Prostate gland (tissue), 2 donors: ENCODE data around the gene ICAM3.

Experiments used
- POLR2A ChIP-seq: fragments of 450-650 bp; IDR thresholded peaks from one replicate; pipeline ENCODE4 v1.6.1; 2016; ENCODE audit warnings: antibody characterized with exemption, mild to moderate bottlenecking
- POLR2AphosphoS5 ChIP-seq: sonication (generic); formaldehyde crosslinking; IDR thresholded peaks from one replicate; pipeline ENCODE4 v1.6.1; 2017; ENCODE audit warnings: antibody characterized with exemption
- TF ChIP-seq, protein P1 (sequence below), 4 experiments: fragments of 200-600 bp in 2 of 4; fragments of 450-650 bp in 2 of 4; sonication (generic) in 2 of 4; IDR thresholded peaks; 1 replicate in 3 of 4; 2 replicates in 1 of 4; pipeline ENCODE4 v1.5.1; 2016 to 2019; ENCODE audit warnings: antibody characterized with exemption in 4 of 4, mild to moderate bottlenecking in 2 of 4, moderate library complexity in 2 of 4

GRCh38 chr19:10286803-10287737 is 52.4 kb downstream of the ICAM3 start, which contains the start of gene ICAM4:
- TF ChIP-seq POLR2A, result no peak
- TF ChIP-seq POLR2AphosphoS5, result no peak
- TF ChIP-seq, protein P1, sequence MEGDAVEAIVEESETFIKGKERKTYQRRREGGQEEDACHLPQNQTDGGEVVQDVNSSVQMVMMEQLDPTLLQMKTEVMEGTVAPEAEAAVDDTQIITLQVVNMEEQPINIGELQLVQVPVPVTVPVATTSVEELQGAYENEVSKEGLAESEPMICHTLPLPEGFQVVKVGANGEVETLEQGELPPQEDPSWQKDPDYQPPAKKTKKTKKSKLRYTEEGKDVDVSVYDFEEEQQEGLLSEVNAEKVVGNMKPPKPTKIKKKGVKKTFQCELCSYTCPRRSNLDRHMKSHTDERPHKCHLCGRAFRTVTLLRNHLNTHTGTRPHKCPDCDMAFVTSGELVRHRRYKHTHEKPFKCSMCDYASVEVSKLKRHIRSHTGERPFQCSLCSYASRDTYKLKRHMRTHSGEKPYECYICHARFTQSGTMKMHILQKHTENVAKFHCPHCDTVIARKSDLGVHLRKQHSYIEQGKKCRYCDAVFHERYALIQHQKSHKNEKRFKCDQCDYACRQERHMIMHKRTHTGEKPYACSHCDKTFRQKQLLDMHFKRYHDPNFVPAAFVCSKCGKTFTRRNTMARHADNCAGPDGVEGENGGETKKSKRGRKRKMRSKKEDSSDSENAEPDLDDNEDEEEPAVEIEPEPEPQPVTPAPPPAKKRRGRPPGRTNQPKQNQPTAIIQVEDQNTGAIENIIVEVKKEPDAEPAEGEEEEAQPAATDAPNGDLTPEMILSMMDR (IDR thresholded peaks at IDR 0.05), result no peak
